Measurements from ENCODE around the gene SARS1.

SARS1 gene

GRCh38 chr1:109262231-109263055, 48.7 kb downstream of the SARS1 start:
- DNase-seq (ENCODE audit: low read depth): no peak

DNA sequence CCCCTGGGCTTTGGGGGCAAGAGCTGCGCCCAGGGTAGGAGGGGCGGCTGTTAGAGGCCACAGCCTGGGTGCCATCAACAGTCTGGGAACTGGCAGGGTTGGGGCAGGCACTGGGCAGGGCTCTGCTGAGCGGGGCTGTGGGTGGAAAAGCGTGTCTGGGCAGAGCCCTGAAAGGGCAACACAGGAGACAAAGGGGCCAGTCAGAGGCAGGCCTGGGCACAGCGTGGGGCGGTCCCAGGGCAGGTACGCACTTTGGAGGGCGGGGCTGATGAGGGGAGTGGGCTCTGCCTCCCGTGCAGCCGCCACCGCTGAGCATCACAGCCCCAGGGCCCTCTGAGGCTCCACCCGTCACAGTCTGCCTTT, 49.5 kb downstream of the SARS1 start:
- DNase-seq (ENCODE audit: low read depth): no peak

GRCh38 chr1:109263597-109264378, 50.1 kb downstream of the SARS1 start:
- no peak for DNase-seq (ENCODE audit: low read depth)

- DNase-seq (ENCODE audit: low read depth): no peak
Observed at GRCh38 chr1:109264379-109264755, 50.6 kb downstream of the SARS1 start.

DNA sequence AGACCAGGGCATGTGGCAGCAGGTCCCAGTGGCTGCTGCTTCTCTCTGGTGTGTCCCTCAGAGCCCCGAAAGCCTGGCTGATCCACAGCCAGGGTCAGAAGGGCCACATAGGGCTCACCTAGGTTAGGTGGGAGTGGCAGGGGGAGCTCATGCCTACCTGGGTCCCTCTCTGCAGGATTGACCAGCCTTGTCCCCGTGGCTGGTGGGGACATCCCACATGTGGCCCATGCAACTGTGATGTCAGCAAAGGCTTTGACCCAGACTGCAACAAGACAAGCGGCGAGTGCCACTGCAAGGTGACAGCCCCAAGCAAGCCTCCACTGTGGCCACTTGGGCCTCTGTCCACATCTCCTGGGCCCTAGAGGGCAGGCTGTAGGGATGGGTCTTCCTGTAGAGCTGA, 51.3 kb downstream of the SARS1 start:
- no peak for DNase-seq (ENCODE audit: low read depth)

DNA sequence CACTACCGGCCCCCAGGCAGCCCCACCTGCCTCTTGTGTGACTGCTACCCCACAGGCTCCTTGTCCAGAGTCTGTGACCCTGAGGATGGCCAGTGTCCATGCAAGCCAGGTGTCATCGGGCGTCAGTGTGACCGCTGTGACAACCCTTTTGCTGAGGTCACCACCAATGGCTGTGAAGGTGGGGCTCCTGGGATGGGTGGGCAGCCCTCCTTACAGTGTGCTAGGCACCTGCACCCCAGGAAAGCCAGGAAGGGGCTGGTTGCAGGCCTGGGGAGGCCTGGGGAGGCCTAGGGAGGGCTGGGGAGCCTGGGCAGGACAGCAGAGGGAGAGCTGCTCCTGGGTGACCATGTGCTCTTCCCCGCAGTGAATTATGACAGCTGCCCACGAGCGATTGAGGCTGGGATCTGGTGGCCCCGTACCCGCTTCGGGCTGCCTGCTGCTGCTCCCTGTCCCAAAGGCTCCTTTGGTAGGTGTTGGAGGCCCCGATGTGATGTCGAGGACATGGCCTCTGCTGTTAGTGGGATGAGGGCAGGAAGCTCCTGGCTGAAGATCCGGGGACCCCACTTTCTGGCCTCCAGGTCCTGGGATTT, 52.1 kb downstream of the SARS1 start:
- DNase-seq (ENCODE audit: low read depth): no peak

- no peak for DNase-seq (ENCODE audit: low read depth)
Observed at GRCh38 chr1:109266965-109267364, 53.2 kb downstream of the SARS1 start.

- no peak for DNase-seq (ENCODE audit: low read depth)
Observed at GRCh38 chr1:109267743-109268300, 54.1 kb downstream of the SARS1 start.

- DNase-seq (ENCODE audit: low read depth): no peak
Observed at GRCh38 chr1:109268431-109269211, 54.9 kb downstream of the SARS1 start.

DNA sequence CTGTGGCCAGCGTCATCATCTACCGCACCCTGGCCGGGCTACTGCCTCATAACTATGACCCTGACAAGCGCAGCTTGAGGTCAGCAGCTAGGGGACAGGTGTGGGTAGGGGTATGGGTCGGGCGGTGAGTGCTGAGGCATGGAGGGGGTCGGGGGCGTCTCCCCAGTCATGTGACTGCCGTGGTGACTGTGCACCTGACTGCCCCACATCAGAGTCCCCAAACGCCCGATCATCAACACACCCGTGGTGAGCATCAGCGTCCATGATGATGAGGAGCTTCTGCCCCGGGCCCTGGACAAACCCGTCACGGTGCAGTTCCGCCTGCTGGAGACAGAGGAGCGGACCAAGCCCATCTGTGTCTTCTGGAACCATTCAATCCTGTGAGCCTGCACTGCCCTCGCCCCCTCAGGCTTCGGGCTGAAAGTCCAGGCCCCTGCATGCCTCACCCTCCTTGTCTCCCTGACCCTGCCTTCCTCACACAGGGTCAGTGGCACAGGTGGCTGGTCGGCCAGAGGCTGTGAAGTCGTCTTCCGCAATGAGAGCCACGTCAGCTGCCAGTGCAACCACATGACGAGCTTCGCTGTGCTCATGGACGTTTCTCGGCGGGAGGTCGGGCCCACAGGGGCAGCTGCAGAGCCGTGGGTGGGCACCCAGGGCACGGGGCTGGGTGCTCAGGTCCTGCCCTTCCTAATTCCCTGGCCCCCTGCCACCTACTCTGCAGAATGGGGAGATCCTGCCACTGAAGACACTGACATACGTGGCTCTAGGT, 55.7 kb downstream of the SARS1 start:
- no peak for DNase-seq (ENCODE audit: low read depth)

DNA sequence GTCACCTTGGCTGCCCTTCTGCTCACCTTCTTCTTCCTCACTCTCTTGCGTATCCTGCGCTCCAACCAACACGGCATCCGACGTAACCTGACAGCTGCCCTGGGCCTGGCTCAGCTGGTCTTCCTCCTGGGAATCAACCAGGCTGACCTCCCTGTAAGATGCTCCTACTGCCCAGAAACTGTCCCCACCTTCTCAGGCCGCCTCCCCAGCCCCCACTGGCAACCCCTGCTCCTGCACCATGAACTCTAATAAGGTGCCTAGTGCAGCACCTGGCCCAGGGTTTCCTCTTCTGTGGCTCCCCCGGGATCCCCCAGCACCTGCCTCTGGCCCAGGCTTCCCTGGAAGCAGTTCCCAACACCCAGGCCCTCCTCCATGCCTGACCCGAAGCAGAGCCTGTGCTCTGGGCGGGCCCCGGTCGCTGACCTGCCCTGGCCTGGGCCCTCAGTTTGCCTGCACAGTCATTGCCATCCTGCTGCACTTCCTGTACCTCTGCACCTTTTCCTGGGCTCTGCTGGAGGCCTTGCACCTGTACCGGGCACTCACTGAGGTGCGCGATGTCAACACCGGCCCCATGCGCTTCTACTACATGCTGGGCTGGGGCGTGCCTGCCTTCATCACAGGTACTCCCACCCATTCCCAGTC, 56.4 kb downstream of the SARS1 start:
- no peak for DNase-seq (ENCODE audit: low read depth)

- no peak for DNase-seq (ENCODE audit: low read depth)
Observed at GRCh38 chr1:109270623-109271317, 57.1 kb downstream of the SARS1 start.

DNA sequence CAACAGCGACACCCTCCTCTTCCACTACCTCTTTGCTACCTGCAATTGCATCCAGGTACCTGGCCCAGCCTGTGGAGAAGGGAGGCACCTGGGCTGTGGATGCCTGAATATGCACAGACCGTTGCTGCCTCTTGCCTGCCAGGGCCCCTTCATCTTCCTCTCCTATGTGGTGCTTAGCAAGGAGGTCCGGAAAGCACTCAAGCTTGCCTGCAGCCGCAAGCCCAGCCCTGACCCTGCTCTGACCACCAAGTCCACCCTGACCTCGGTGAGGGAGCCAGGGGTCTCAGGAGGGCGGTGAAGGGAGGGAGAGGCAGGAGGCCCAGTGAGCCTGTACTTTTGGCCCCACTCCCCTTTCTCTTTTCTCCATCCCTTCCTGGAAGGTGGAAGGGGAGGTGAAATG, 57.7 kb downstream of the SARS1 start:
- no peak for DNase-seq (ENCODE audit: low read depth)

GRCh38 chr1:109272021-109272799, 58.5 kb downstream of the SARS1 start:
- DNase-seq (ENCODE audit: low read depth): no peak

DNA sequence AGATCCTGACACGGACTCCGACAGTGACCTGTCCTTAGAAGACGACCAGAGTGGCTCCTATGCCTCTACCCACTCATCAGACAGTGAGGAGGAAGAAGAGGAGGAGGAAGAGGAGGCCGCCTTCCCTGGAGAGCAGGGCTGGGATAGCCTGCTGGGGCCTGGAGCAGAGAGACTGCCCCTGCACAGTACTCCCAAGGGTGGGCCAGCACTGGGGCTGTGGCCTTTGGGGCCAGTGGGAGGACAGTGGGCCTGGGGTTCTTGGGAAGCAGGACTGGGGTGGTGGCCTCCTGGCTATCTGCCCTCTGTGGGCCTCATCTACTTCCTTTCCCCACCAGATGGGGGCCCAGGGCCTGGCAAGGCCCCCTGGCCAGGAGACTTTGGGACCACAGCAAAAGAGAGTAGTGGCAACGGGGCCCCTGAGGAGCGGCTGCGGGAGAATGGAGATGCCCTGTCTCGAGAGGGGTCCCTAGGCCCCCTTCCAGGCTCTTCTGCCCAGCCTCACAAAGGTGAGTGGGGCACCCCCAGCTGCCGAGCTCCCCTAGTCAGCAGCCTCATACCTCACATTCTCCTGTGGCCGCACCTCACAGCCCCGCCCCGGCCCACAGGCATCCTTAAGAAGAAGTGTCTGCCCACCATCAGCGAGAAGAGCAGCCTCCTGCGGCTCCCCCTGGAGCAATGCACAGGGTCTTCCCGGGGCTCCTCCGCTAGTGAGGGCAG, 59.3 kb downstream of the SARS1 start:
- no peak for DNase-seq (ENCODE audit: low read depth)

DNA sequence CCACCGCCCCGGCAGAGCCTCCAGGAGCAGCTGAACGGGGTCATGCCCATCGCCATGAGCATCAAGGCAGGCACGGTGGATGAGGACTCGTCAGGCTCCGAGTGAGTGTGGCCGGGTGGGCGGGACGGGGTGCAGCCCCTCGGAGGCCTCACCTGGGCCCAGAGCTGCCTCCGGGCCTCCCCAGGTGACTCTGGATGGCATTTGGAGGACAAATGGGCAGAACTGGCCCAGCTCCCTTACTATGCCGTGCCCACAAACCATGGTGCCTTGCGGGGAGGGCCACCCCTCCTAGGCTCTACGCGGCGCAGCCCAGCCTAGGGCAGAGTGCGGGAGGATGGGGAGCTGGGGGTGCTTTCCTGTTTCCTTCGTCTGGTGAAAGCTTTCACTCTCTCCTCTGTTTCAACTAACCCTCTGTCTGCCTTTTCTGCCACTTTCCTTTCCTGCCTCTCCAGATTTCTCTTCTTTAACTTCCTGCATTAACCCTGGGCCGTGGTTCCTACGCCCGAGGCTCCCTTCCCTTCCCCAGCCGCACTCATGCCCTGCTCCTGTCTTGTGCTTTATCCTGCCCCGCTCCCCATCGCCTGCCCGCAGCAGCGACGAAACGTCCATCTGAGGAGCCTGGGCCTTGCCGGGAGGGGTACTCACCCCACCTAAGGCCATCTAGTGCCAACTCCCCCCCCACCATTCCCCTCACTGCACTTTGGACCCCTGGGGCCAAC, 60.0 kb downstream of the SARS1 start:
- DNase-seq (ENCODE audit: low read depth): no peak

- DNase-seq (ENCODE audit: low read depth): no peak
Observed at GRCh38 chr1:109274533-109275476, 61.1 kb downstream of the SARS1 start.

Data from GM04503 (cell line).